ENCODE results near the gene PSD2.

Gene PSD2

DNA sequence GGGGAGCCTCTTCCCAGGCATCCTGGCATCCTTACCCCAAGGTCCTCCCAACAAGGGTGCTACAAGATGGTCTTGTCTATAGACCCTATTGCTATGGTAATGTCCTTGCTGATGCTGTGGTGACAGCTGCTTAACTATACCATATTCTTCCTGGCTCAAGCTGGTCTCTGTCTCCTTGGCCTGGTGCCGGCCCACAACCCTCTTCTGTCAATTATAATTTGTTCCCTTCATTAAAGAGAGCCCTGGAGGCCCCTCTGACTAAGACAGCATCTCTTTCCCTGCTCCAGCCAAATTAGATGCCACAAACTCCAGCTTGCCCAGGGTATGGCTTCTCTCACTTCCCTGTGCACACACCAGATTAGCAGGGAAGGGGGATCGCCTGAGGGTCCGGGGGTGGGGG is 86.7 kb downstream of the PSD2 start:
- DNase-seq: no peak

GRCh38 chr5:139882961-139883539 is 87.4 kb downstream of the PSD2 start:
- no peak for DNase-seq

DNA sequence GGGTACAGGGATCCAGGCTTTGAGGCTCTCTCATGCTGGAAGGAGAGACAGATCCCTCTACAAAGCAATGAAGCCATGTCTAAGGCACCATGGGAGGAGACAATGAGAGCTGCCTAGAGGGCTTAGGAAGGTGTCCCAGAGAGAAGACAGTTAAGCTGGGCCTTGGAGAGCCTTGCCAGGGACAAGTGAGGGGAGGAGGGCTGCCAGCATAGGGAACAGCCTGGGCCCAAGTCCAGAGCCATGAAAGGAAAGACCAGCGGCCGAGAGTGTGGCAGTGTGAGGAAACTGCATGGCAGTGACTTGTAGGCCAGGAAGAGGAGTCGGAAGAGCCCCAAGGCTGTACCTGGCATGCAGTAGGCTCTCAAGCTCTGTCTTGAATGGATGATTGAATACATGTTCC is 88.5 kb downstream of the PSD2 start:
- DNase-seq: no peak

DNA sequence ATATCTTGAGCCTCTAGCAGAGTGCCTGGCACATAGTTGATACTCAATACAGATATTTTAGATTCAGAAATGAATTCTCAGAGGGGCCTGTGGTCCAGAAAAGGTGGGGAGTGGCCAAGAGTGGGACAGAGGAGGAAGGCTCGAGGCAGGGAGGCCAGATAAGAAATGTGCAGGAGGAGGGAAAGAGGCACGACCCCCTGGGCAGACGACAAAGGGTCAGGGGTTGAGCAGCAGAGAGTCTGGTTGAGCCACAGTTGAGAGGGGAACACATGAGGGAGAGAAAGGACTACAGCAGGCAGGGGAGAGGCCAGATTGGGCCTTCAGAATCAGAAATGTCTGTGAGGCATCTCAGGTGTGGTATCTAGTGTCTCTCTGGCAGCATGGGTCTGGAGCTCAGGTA is 89.1 kb downstream of the PSD2 start:
- DNase-seq: no peak

DNA sequence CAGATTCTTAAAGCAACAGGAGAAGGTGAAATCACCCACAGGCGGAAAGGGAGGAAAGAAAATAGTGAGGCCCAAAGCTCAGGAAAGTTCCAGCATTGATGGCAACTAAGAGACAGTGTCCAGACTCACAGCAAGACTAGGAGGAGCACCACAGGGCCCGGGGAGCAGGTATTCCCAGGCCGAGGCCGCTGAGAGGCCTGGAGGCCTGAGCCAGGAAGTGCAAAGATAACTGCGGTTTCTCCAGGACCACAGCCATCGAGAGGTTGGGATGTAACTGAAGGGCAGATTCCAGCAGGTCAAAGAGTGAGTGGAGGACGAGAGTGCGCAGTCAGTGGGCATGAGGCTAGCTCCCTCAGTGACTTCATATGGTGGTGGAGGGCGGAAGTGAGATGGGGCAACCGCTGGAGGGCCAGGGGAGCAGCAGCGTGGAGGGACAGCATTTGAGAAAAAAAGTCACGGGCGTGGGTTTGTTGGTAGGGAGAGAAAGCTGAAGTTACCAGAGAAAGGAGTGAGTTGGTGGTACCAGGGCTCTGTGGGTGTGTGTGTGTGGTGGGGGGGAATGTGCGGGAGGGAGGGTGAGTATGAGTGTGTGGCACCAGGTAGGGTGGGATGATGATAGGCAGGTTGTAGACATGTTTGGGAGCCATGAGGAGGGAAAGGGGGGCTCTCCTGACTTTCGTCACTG is 89.7 kb downstream of the PSD2 start:
- no peak for DNase-seq

- no peak for DNase-seq
Measured at GRCh38 chr5:139885857-139886208, 90.2 kb downstream of the PSD2 start.

GRCh38 chr5:139886213-139886612 is 90.6 kb downstream of the PSD2 start:
- DNase-seq: no peak

DNA sequence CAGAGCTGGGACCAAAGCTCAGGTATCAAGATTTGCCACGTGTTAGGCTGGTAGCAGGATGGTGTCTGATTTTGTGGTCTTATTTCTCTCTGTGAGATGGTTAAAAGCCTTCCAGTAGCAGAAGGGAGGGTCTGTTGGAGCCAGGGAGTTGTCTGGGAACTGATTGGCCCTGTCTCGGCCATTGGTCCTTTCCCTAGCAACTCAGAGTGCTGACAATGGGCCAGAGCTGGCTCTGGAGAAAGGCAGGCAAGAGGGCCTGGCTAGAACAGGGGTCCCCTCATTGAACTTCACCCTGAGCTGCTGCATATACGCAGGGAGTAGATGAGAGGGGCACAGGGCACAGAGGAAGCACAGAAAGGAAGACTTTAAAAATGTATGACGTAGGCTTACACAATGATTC is 92.8 kb downstream of the PSD2 start:
- no peak for DNase-seq

DNA sequence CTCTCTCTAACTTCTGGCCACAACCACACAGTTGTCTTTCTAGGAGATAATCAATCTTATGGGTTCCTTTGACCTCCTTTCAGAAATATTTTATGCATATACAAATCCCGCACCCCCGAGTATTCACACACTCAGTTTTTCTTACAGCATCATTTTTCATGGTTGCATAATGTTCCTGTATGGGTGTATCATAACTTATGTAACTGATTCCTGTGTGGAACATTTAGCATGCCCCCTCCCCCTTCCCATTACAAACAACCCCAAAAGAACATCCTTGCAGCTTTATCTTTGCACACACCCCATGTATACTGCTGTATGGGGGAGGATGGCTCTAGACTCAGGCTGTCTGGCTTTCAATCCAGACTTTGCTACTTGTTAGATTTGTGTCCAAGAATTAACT is 93.8 kb downstream of the PSD2 start:
- DNase-seq: no peak

DNA sequence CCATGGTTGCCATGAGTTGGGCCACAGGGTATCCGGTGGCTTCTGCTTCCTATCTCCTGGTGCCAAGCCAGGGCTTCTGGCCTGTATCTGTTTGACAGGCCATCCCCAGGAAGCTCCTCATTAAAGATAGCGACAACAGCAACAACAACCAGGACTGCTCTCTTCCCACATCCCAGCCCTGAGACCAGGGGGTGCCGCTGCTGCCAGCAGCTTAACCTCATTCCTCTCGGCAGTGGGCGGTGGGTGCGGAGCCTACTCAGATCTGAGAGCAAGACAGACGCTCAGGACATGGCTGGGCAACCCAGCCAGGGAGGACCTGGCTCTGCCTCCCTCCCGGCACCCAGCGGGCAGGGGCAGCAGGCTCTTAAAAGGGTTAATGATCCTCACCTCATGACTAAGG is 98.3 kb downstream of the PSD2 start:
- no peak for DNase-seq
